Trophoblast cell (in vitro differentiated cells and primary cell): ENCODE results near the gene LRRN2.
"Not testable (repeated sequence)": the region's sequence is repeated elsewhere in the genome, so short reads cannot be mapped to it uniquely, and the experiment has no call there.

Source experiments
- DNase-seq, 2 donors: peaks; one replicate each; pipeline ENCODE4 v3.0.0-alpha.2; 2016
- H2AFZ ChIP-seq: 2 replicates; pipeline ENCODE4 v1.6.1; 2013; ENCODE audit warnings: low read length, moderate library complexity, mild to moderate bottlenecking; ENCODE audit not compliant: insufficient read depth, poor library complexity
- H2AK5ac ChIP-seq: 2 replicates; pipeline ENCODE4 v1.6.1; 2013; ENCODE audit warnings: mild to moderate bottlenecking, low read length
- H2BK120ac ChIP-seq: 2 replicates; pipeline ENCODE4 v1.6.1; 2013; ENCODE audit warnings: low read length, mild to moderate bottlenecking, moderate library complexity; ENCODE audit not compliant: insufficient read depth, poor library complexity
- H2BK12ac ChIP-seq: 2 replicates; pipeline ENCODE4 v1.6.1; 2013; ENCODE audit warnings: mild to moderate bottlenecking, low read length, moderate library complexity
- H2BK5ac ChIP-seq: 2 replicates; pipeline ENCODE4 v1.6.1; 2013; ENCODE audit warnings: low read length, low read depth, moderate library complexity, mild to moderate bottlenecking; ENCODE audit not compliant: poor library complexity
- H3K14ac ChIP-seq: 2 replicates; pipeline ENCODE4 v1.6.1; 2013; ENCODE audit warnings: mild to moderate bottlenecking, low read length
- H3K18ac ChIP-seq: 2 replicates; pipeline ENCODE4 v1.6.1; 2013; ENCODE audit warnings: mild to moderate bottlenecking, low read length
- H3K23ac ChIP-seq: 2 replicates; pipeline ENCODE4 v1.6.1; 2013; ENCODE audit warnings: low read length
- H3K27ac ChIP-seq: 2 replicates; pipeline ENCODE4 v1.5.1; 2013; ENCODE audit warnings: low read depth, mild to moderate bottlenecking, inconsistent platforms, low read length, moderate library complexity
- H3K27me3 ChIP-seq: 2 replicates; pipeline ENCODE4 v1.6.1; 2013; ENCODE audit warnings: inconsistent platforms, mild to moderate bottlenecking, low read length, moderate library complexity; ENCODE audit not compliant: insufficient read depth
- H3K36me3 ChIP-seq, 2 experiments: 1 replicate in 1 of 2; 2 replicates in 1 of 2; pipeline ENCODE4 v1.6.1; 2013; ENCODE audit warnings: low read length in 2 of 2, mild to moderate bottlenecking in 2 of 2, moderate library complexity in 1 of 2; ENCODE audit not compliant: insufficient read depth in 2 of 2, control insufficient read depth in 1 of 2
- H3K4ac ChIP-seq: 2 replicates; pipeline ENCODE4 v1.6.1; 2013; ENCODE audit warnings: low read depth, mild to moderate bottlenecking, low read length, moderate library complexity
- H3K4me1 ChIP-seq, 2 experiments: 1 replicate in 1 of 2; 2 replicates in 1 of 2; pipeline ENCODE4 v1.6.1; 2013; ENCODE audit warnings: low read length in 2 of 2, mild to moderate bottlenecking in 2 of 2, moderate library complexity in 1 of 2; ENCODE audit not compliant: insufficient read depth in 2 of 2, control insufficient read depth in 1 of 2
- H3K4me2 ChIP-seq: 2 replicates; pipeline ENCODE4 v1.6.1; 2013; ENCODE audit warnings: inconsistent platforms, mild to moderate bottlenecking, low read length, moderate library complexity
- H3K4me3 ChIP-seq: 2 replicates; pipeline ENCODE4 v1.5.1; 2013; ENCODE audit warnings: mild to moderate bottlenecking, low read depth, low read length, inconsistent platforms
- H3K79me1 ChIP-seq: one replicate; pipeline ENCODE4 v1.6.1; 2013; ENCODE audit warnings: low read length
- H3K79me2 ChIP-seq: 2 replicates; pipeline ENCODE4 v1.6.1; 2013; ENCODE audit warnings: low read length, mild to moderate bottlenecking; ENCODE audit not compliant: control insufficient read depth, insufficient read depth, poor library complexity
- H3K9ac ChIP-seq: 2 replicates; pipeline ENCODE4 v1.6.1; 2013; ENCODE audit warnings: mild to moderate bottlenecking, low read length
- H3K9me3 ChIP-seq: 2 replicates; pipeline ENCODE4 v1.6.1; 2013; ENCODE audit warnings: low read depth, mild to moderate bottlenecking, control low read depth, inconsistent platforms, low read length; ENCODE audit not compliant: insufficient read depth
- H4K12ac ChIP-seq: 2 replicates; pipeline ENCODE4 v1.6.1; 2013; ENCODE audit warnings: low read depth, mild to moderate bottlenecking, low read length, moderate library complexity
- H4K8ac ChIP-seq: 2 replicates; pipeline ENCODE4 v1.6.1; 2013; ENCODE audit warnings: low read depth, mild to moderate bottlenecking, low read length, moderate library complexity
- H4K91ac ChIP-seq: one replicate; pipeline ENCODE4 v1.6.1; 2013; ENCODE audit warnings: low read depth, mild to moderate bottlenecking, low read length, moderate library complexity
- WGBS: extraction: QIAGEN DNeasy Blood & Tissue Kit; methylation state at CpG from one replicate; pipeline ENCODE4 v1.1.7; 2013; ENCODE audit warnings: missing lambda C conversion rate; ENCODE audit not compliant: insufficient read length, insufficient coverage; ENCODE audit errors: extremely low coverage; 5-methylcytosine and 5-hydroxymethylcytosine counted together

Gene LRRN2

DNA sequence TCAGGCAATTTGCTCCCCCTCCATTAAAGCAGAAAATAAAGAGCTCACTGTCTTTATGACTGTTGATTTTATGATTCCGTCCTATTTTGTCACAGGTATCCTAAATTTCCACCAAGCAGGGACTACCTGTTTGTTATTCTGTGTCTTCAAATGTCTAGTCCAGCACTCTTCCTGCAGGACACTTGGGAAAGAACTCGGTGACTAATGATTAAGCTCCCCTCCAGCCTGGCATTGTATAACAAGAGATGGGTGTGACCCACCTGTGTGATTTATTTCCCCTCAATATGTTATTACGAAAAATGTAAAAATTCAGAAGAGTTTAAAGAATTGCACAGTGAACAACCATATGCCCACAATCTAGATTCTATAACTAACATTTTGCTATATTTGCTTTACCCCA is 42.9 kb upstream of the LRRN2 start:
- Histone ChIP-seq H2AK5ac (no peak overlapping the region), H2BK120ac (no peak overlapping the region), H3K18ac (no peak overlapping the region), H3K9me3 (peaks cover 2% of the 10 kb centered on the region), H2AFZ (no peak overlapping the region), H2BK12ac (no peak overlapping the region), H3K9ac (no peak overlapping the region), H4K12ac (no peak overlapping the region), H3K14ac (no peak overlapping the region), H4K91ac (no peak overlapping the region), H3K4me3 (no peak overlapping the region), H3K79me2 (no peaks in the 10 kb centered on the region), H3K4me1 (no peaks in the 10 kb centered on the region), H3K23ac (no peak overlapping the region), H3K27ac (no peak overlapping the region), H3K36me3 (no peaks in the 10 kb centered on the region), H4K8ac (no peak overlapping the region), H3K27me3 (no peaks in the 10 kb centered on the region), H2BK5ac (no peak overlapping the region), H3K79me1 (no peaks in the 10 kb centered on the region), H3K4me2 (no peak overlapping the region), H3K4ac (no peak overlapping the region)
- no CpG with 5 or more reads among the region's 3 CpGs for WGBS
- no peak for DNase-seq

- H4K12ac ChIP-seq, result no peak overlapping the region
These were observed 42.5 kb upstream of the LRRN2 start for GRCh38 chr1:204728045-204728444.

GRCh38 chr1:204727438-204727837 is 41.9 kb upstream of the LRRN2 start:
- WGBS, result no CpG with 5 or more reads among the region's 6 CpGs
- H3K4me2 ChIP-seq, H3K14ac ChIP-seq, H3K4ac ChIP-seq, H3K4me3 ChIP-seq, H3K9me3 ChIP-seq, H3K27me3 ChIP-seq, H3K79me2 ChIP-seq, H3K18ac ChIP-seq, H4K8ac ChIP-seq, H3K23ac ChIP-seq, H3K79me1 ChIP-seq, H3K9ac ChIP-seq, H3K4me1 ChIP-seq, H4K91ac ChIP-seq, H2AFZ ChIP-seq, H3K27ac ChIP-seq, H2BK12ac ChIP-seq, H2BK5ac ChIP-seq, DNase-seq, H4K12ac ChIP-seq, H3K36me3 ChIP-seq, H2BK120ac ChIP-seq, H2AK5ac ChIP-seq: not testable (repeated sequence)

More at GRCh38 chr1:204728045-204728444, 42.5 kb upstream of the LRRN2 start:
- Histone ChIP-seq H3K4me2 (no peak overlapping the region), H3K36me3 (no peaks in the 10 kb centered on the region), H3K79me2 (no peaks in the 10 kb centered on the region), H3K14ac (no peak overlapping the region), H3K9ac (no peak overlapping the region), H4K91ac (no peak overlapping the region), H2AFZ (no peak overlapping the region), H3K27me3 (no peaks in the 10 kb centered on the region), H2BK12ac (no peak overlapping the region), H3K4me1 (no peaks in the 10 kb centered on the region), H2BK5ac (no peak overlapping the region), H3K4ac (no peak overlapping the region), H2BK120ac (no peak overlapping the region), H3K79me1 (no peaks in the 10 kb centered on the region), H3K23ac (no peak overlapping the region), H3K4me3 (no peak overlapping the region), H4K8ac (no peak overlapping the region), H3K9me3 (peaks cover 2% of the 10 kb centered on the region), H3K18ac (no peak overlapping the region), H2AK5ac (no peak overlapping the region), H3K27ac (no peak overlapping the region)
- no peak for DNase-seq
- WGBS, result no CpG with 5 or more reads among the region's 3 CpGs

DNA sequence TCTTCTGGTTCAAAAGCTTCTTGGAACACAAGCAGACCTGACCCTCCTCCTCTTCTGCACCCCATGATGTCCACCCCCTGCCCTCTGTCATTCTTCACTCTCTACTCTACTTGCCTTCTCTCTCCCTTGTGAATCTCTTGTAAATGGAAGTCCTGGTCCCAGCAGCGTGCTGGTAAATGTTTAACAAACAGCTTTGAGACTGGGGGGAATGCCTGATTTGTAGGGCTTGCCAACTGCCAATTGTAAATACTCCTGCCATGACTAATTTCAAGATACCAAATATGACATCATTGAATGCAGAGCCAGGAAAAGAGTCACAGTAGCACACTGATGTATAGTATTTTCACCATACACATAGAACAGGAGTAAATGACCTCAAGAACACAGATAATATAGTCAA is 40.9 kb upstream of the LRRN2 start:
- Histone ChIP-seq H4K8ac (no peak overlapping the region), H3K14ac (no peak overlapping the region), H3K27me3 (no peaks in the 10 kb centered on the region), H2BK12ac (no peak overlapping the region), H3K4me1 (no peaks in the 10 kb centered on the region), H4K12ac (no peak overlapping the region), H3K27ac (no peak overlapping the region), H3K23ac (no peak overlapping the region), H3K4me2 (no peak overlapping the region), H3K4ac (no peak overlapping the region), H3K4me3 (no peak overlapping the region), H3K36me3 (no peaks in the 10 kb centered on the region), H3K18ac (no peak overlapping the region), H4K91ac (no peak overlapping the region), H2BK5ac (no peak overlapping the region), H3K9ac (no peak overlapping the region), H3K79me1 (no peaks in the 10 kb centered on the region), H2BK120ac (no peak overlapping the region), H2AK5ac (no peak overlapping the region), H3K9me3 (peaks cover 2% of the 10 kb centered on the region), H2AFZ (no peak overlapping the region), H3K79me2 (no peaks in the 10 kb centered on the region)
- WGBS, result no CpG with 5 or more reads among the region's 1 CpG
- no peak for DNase-seq
